NCI-H2171 (cell line): ENCODE data around the gene SAYSD1.

Experiments used
- DNase-seq: peaks from one replicate; lab custom pipeline; 2025; lab: John Stamatoyannopoulos, UW

SAYSD1 gene

DNA sequence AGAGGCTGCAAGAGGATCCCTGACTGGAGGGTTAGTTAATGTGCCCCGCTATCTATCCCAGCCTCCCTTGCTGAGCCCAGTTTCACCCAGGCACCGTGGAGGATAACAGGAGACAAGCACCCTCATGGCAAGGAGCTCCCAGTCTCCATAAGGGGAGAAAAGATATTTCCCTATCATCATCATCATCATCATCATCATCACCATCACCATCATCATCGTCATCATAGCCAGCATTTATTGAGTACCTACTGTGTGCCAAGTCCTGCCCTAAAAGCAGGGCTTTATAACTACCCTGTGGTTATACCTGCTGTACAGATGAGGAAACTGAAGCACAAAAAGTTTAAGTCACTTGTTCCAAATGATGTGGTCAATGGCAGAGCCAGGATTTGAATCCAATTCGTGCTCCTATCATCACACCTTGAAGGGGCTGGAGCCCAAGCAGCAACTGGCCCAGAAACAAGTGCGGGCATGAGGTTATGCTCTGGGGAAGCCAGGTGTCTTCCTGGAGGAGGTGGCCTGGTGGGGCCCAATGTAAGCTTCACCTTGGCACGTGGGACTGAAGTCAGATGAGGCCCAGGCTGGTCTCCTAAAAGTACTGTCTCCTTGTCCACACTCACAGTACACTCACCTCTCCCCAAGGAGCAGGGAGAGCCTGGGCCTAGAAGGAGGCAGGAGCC lies 56.4 kb downstream of the SAYSD1 start:
- no peak for DNase-seq

DNA sequence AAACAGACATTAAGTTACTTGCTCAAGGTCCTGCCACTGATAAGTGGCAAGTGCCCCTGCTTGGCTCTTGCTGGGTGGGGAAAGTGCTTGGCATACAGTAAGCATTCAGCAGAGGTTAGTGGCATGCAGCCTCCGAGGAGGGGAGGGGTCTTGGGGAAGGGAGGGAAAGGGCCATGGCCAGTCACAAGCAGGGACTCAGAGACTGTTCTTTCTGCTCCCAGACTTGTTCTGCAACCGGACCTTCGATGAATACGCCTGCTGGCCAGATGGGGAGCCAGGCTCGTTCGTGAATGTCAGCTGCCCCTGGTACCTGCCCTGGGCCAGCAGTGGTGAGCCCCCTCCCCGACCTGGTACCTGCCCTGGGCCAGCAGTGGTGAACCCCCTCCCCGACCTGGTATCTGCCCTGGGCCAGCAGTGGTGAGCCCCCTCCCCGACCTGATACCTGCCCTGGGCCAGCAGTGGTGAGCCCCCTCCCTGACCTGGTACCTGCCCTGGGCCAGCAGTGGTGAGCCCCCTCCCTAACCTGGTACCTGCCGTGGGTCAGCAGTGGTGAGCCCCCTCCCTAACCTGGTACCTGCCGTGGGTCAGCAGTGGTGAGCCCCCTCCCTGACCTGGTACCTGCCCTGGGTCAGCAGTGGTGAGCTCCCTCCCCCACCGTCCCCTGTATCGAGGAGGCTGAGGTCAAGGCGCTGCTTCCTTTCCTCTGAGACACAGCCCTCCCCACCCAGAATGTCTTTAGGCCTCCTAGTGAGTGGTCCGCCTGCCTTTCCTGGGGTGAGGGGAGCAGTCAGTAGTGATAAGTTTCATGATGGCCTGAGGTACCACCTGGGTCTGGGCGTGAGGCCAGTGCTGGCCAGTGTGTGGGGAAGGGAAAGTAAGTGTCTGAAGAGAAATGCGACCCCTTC lies 57.5 kb downstream of the SAYSD1 start:
- DNase-seq: no peak

- no peak for DNase-seq
These were observed 58.3 kb downstream of the SAYSD1 start for GRCh38 chr6:39056681-39057080.

DNA sequence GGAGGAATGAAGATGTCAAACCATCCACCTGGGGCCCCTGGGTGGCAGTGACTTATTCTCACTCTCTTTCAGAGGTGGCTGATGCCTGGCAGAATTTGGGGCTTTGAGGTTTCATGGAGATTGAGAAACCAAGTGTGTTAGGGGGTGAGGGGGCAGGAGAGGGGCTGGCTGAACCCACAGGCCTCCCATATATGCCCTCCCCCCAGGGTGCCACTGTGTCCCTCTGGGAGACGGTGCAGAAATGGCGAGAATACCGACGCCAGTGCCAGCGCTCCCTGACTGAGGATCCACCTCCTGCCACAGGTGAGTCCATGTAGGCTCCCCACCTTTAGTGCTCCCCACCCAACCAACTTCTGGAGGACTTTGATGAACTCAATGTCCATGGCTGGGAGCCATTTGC lies 58.8 kb downstream of the SAYSD1 start:
- no peak for DNase-seq

- DNase-seq: no peak
These were observed 59.3 kb downstream of the SAYSD1 start for GRCh38 chr6:39055661-39056060.

- no peak for DNase-seq
These were observed 60.3 kb downstream of the SAYSD1 start for GRCh38 chr6:39054577-39055142.
